Measurements from ENCODE around the gene CDHR2.

GRCh38 chr5:176606032-176606431 is 56.9 kb downstream of the CDHR2 start:
- TF ChIP-seq ATF3 (CRISPR knock-in tag; conservative IDR thresholded peaks at IDR 0.05) (no peak), ZNF138 (CRISPR knock-in tag; conservative IDR thresholded peaks at IDR 0.05) (no peak), CTCF (IDR thresholded peaks at IDR 0.05) (no peak), NR2C2 (CRISPR knock-in tag; IDR thresholded peaks at IDR 0.05) (no peak), HMGXB4 (CRISPR knock-in tag; IDR thresholded peaks at IDR 0.05) (no peak)
